VCaP (cell line): ENCODE data around the gene ZMYND8.

ENCODE experiments used
- H3K27ac ChIP-seq: fragments of 450-650 bp; 2 replicates; pipeline ENCODE4 v1.5.1; 2017
- TF ChIP-seq, protein P1 (sequence below): fragments of 450-650 bp; conservative IDR thresholded peaks from 2 replicates; pipeline ENCODE4 v1.5.1; 2017; ENCODE audit warnings: mild to moderate bottlenecking, moderate library complexity

ZMYND8 gene

GRCh38 chr20:47319517-47320252 is 36.8 kb downstream of the ZMYND8 start:
- peak overlapping the region; percentile 95 for H3K27ac ChIP-seq
- TF ChIP-seq, protein P1, sequence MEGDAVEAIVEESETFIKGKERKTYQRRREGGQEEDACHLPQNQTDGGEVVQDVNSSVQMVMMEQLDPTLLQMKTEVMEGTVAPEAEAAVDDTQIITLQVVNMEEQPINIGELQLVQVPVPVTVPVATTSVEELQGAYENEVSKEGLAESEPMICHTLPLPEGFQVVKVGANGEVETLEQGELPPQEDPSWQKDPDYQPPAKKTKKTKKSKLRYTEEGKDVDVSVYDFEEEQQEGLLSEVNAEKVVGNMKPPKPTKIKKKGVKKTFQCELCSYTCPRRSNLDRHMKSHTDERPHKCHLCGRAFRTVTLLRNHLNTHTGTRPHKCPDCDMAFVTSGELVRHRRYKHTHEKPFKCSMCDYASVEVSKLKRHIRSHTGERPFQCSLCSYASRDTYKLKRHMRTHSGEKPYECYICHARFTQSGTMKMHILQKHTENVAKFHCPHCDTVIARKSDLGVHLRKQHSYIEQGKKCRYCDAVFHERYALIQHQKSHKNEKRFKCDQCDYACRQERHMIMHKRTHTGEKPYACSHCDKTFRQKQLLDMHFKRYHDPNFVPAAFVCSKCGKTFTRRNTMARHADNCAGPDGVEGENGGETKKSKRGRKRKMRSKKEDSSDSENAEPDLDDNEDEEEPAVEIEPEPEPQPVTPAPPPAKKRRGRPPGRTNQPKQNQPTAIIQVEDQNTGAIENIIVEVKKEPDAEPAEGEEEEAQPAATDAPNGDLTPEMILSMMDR: no peak

DNA sequence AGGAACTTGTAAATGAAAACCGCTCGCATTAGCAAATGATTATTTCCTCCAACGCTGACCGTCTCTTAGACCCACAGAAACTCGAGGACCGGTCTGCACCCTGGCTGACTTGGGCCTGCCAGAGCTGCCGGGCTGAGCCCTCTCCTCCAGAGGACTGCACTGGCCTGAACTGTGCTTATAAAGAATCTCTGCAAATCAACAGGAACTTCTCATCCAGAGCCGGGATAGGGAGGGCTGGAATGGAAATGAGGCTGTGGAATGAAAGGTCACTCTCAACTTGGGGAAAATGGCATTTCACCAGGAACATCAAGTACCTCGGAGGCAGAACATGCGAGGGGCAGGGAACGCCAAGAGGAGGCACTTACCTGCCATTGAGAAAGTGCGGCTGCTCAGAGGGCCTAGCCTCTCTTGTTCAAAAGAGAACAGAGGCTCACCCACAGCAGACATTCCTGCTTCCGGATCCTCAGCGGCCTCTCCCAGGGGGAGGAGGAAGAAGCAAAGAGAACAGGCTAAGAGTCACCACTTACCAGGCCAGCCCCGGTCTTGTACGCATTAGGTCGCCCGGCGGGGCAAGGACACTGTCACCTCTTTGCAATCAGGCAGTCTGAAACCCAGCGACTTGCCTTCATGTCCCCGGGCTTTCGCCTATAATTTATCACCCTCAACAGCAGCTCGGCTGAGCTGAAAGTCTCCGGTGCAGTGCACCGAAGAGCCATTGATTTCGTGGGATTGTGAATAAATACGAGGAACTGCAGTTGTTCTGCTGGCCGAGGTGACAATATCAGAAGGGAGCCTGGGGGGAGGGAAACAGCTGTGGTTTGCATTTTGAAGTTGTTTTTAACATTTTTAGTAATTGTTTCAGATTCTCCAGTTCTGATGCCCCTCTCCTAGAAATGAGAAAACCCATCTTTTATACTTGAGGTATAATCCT is 37.6 kb downstream of the ZMYND8 start:
- H3K27ac ChIP-seq: peak overlapping the region; percentile 95
- TF ChIP-seq, protein P1: no peak

- H3K27ac ChIP-seq: peak overlapping the region; percentile 95
- TF ChIP-seq, protein P1: no peak
Measured at GRCh38 chr20:47318027-47318585, 38.4 kb downstream of the ZMYND8 start.

GRCh38 chr20:47317127-47317895 is 39.2 kb downstream of the ZMYND8 start:
- peak overlapping the region; percentile 95 for H3K27ac ChIP-seq
- TF ChIP-seq, protein P1: no peak

DNA sequence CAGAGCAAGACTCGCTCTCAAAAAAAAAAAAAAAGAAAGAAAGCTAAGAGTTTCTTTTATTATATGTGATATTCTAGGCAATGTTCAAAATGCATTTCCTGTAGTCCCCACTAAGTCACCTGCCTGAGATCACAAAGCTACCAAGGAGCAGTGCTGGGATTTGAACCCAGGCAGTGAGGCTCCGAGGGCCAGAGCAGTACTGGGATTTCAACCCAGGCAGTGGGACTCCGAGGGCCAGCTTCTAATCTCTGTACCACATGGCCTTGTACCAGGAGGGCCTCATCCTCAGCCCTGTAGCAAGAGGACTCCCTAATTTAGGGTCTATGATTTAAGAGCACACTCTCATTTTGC is 39.7 kb downstream of the ZMYND8 start:
- TF ChIP-seq, protein P1: no peak
- peak overlapping the region; percentile 95 for H3K27ac ChIP-seq

DNA sequence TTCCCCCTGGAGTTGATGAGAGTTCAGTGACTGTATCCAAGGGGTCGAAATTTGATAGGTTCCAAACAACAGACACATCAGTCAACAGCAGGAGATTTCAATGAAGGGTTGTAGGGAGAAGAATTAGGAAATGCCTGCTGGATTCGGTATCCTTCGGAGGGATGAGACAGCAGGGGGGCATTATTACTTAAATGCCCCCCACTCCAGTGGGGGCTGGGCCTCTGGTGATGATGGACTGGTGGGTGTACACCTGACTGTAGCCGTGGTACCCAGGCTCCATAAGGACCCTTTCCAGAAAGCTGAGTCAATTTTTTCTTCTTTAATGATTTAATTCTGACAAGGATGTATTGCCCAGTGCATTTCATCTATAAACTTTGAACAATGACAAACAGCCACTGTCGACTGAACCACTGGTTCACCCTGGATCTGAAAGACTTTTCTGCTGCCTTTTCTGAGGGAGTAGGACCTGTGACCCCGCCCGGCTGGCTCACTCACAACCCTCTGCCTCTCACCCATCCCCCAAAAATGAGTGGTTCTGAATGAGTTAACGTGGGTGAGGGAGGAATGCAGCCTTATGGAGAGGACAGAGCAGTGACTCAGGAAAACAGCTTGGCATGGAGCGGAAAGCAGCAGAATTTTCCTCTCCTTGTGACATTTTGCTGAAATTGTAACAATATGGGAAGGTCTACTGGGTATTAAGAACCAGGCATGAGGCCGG is 41.0 kb downstream of the ZMYND8 start:
- TF ChIP-seq, protein P1: no peak
- H3K27ac ChIP-seq: peak overlapping the region; percentile 95; the same call in 1 of the 2 replicates
